GM12873 (cell line): Measurements from ENCODE around the gene C7orf33.

Source experiments
- CTCF ChIP-seq: IDR thresholded peaks from 2 replicates; pipeline ENCODE4 v1.5.1; 2012; ENCODE audit warnings: low read depth, mild to moderate bottlenecking, moderate library complexity, low read length, control low read depth; ENCODE audit not compliant: insufficient read depth; ENCODE audit errors: missing control alignments

C7orf33 gene

GRCh38 chr7:148633761-148634160 lies 43.2 kb downstream of the C7orf33 start:
- no peak for TF ChIP-seq CTCF

- TF ChIP-seq CTCF, result no peak
These were observed 46.5 kb downstream of the C7orf33 start for GRCh38 chr7:148637094-148637493.

DNA sequence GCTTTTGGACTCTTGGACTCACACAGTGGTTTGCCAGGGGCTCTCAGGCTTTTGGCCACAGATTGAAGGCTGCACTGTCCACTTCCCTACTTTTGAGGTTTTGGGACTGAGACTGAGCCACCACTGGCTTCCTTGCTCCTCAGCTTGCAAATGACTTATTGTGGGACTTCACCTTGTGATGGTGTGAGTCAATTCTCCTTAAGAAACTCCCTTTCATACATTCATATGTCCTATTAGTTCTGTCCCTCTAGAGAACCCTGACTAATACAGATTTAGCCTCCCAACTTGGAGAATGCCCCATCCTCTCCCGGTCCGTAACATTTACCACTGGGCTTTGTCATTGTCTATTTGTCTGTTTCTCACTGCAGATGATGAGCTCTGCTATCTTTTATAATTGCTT lies 55.3 kb downstream of the C7orf33 start:
- TF ChIP-seq CTCF, result no peak

- TF ChIP-seq CTCF, result no peak
These were observed 59.8 kb downstream of the C7orf33 start for GRCh38 chr7:148650232-148650858.

DNA sequence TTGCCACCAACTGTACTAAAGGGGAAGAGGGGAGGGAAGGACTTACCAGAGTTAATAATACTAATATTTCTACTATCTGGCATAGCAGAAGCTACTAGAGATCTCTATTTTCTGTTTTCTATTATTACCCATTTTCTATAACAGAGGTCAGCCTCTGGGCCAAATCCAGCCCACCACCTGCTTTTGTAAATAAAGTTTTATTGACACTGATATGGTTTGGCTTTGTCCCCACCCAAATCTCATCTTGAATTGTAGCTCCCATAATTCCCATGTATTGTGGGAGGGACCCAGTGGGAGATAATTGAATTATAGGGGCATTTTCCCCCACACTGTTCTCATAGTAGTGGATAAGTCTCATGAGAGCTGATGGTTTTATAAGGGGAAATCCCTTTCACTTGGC lies 62.2 kb downstream of the C7orf33 start:
- TF ChIP-seq CTCF, result no peak

DNA sequence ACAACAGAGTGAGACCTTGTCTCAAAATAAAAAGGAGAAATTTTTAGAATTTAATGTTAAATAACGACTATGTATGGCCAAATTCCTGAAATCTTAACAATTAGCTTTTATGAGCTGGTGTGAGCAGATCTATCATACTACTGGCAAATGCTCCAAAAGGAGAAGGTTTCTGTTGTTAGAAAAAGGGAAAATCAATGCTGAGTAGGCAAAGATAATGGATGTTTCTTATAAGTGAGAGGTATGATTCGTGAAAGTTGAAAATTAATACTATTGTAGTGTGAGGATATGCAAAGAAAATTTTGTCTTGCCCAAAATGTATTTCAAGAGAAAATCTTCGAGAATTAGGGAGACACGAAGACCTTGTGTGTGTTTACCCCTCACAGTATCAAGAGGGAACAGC lies 67.4 kb downstream of the C7orf33 start:
- no peak for TF ChIP-seq CTCF

GRCh38 chr7:148661471-148661870 lies 70.9 kb downstream of the C7orf33 start:
- TF ChIP-seq CTCF, result no peak
